Measurements from ENCODE around the gene KCNJ14.

DNA sequence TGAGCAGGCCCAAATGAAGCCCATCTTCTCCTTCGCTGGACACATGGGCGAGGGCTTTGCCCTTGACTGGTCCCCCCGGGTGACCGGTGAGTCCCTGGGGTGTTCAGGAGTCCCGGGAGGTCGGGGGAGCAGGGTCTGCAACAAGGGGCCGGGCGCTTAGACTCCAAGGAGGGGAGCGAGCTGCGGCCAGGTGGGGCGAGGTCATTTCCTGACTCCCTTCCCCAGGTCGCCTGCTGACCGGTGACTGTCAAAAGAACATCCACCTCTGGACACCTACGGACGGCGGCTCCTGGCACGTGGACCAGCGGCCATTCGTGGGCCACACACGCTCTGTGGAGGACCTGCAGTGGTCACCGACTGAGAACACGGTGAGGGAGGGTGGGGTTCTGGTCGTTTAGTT, 4.9 kb upstream of the KCNJ14 start:
- TF ChIP-seq, protein P1, sequence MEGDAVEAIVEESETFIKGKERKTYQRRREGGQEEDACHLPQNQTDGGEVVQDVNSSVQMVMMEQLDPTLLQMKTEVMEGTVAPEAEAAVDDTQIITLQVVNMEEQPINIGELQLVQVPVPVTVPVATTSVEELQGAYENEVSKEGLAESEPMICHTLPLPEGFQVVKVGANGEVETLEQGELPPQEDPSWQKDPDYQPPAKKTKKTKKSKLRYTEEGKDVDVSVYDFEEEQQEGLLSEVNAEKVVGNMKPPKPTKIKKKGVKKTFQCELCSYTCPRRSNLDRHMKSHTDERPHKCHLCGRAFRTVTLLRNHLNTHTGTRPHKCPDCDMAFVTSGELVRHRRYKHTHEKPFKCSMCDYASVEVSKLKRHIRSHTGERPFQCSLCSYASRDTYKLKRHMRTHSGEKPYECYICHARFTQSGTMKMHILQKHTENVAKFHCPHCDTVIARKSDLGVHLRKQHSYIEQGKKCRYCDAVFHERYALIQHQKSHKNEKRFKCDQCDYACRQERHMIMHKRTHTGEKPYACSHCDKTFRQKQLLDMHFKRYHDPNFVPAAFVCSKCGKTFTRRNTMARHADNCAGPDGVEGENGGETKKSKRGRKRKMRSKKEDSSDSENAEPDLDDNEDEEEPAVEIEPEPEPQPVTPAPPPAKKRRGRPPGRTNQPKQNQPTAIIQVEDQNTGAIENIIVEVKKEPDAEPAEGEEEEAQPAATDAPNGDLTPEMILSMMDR (IDR thresholded peaks at IDR 0.05) = no peak
- TF ChIP-seq POLR2A (IDR thresholded peaks at IDR 0.05) (no peak), POLR2AphosphoS5 (IDR thresholded peaks at IDR 0.05; ENCODE audit: insufficient read depth in 1 of 2, low read depth in 1 of 2) (no peak)

Measured in vagina (tissue), 2 donors.